PC-9 (cell line): ENCODE measurements around the gene CTR9.

ENCODE experiments used
- CTCF ChIP-seq: fragments of 200-600 bp; sonication (generic); conservative IDR thresholded peaks from 2 replicates; pipeline ENCODE4 v1.6.1; 2017; ENCODE audit warnings: mixed run types, antibody characterized with exemption, mild to moderate bottlenecking, moderate library complexity
- EZH2 ChIP-seq: fragments of 200-600 bp; sonication (generic); IDR thresholded peaks from 2 replicates; pipeline ENCODE4 v1.8.0; 2017; ENCODE audit warnings: antibody characterized with exemption, low read depth

DNA sequence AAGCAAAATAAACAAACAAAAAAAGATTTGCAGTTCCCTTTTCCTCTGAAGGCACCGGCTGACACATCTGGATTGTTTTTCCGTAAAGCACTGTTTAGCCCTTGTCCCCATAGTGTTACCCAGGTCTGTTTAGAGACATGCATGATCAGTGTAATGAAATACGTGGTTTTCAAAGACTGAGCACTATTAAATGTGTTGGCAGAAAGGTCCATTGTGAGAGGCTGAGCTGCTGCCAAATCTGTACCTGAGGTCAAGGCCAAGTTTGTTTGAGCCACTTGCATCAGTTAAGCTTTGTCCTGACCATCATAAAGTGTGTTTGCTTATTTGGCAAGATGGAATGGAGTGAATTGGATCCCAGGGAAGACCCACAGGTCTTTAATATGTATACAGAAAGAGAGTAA lies 26.3 kb downstream of the CTR9 start:
- no peak for TF ChIP-seq CTCF
- TF ChIP-seq EZH2 = no peak
